GM21786 (cell line): ENCODE measurements around the gene ZNF202.

ENCODE experiments used
- ATAC-seq: cut with Tn5 transposase; IDR thresholded peaks from one replicate; pipeline ENCODE4 v1.9.1; 2021; ENCODE audit not compliant: unreplicated experiment

The ZNF202 gene

GRCh38 chr11:123684601-123685000 lies 56.9 kb downstream of the ZNF202 start:
- no peak for ATAC-seq

- no peak for ATAC-seq
Observed at GRCh38 chr11:123683428-123684170, 57.9 kb downstream of the ZNF202 start.

- no peak for ATAC-seq
Observed at GRCh38 chr11:123682696-123683410, 58.6 kb downstream of the ZNF202 start.

GRCh38 chr11:123681030-123681429 lies 60.4 kb downstream of the ZNF202 start:
- ATAC-seq: no peak

- ATAC-seq: no peak
Observed at GRCh38 chr11:123678246-123678645, 63.2 kb downstream of the ZNF202 start.

- ATAC-seq: no peak
Observed at GRCh38 chr11:123677510-123677909, 64.0 kb downstream of the ZNF202 start.

- ATAC-seq: no peak
Observed at GRCh38 chr11:123674297-123674696, 67.2 kb downstream of the ZNF202 start.
